Astrocyte of the cerebellum (primary cell): ENCODE measurements around the gene NXPH1.

Experiments used
- DNase-seq: peaks from one replicate; pipeline ENCODE4 v3.0.0-alpha.2; 2011; ENCODE audit warnings: low read depth
- H3K4me3 ChIP-seq: 2 replicates; pipeline ENCODE4 v1.5.1; 2011; ENCODE audit warnings: mild to moderate bottlenecking, low read depth, low read length, moderate library complexity
- in situ Hi-C: cut with HindIII; loops from 2 replicates; pipeline ENCODE4 v1.10.0; 2017; ENCODE audit warnings: low sequenced_read_pairs
- TF ChIP-seq, protein P1 (sequence below): IDR thresholded peaks from 2 replicates; pipeline ENCODE4 v1.5.1; 2012; ENCODE audit warnings: low read length, low read depth, moderate library complexity, mild to moderate bottlenecking; ENCODE audit errors: missing control alignments

The NXPH1 gene

DNA sequence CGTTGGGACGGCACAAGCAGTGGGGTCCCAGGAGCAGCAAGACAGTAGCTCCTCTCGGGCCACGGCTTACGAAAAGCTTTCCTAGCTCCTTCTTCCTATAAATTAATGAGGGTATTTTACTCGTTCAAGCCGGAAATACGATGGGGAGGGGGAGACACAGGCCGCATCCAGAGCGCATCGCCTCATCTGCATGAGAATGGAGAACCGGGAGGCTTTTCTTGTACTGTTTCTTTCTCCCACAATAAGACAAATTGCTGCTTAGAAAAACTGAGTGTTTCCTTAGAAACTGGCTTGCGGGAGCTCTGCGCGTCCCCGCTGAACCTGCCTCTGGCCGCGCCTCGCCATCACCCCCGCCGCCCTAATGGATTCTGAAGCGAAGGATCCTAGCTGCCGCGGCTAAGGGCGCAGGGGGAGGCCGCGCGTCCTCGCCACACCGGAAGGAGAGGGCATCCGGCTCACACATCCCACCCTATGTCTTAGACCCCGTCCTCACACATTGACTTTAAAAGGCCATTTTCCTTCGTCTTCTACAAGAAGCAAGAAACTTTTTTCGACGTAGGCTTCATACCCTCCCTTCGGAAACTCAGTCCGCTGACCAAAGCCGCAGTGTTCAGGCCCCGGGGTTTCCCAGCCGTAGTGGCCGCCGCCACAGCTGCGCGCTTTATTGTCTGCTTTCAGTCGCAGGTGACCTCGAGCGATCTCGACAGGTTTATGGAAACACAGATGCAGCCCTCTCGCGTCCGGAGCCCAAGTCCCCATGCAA lies 8.8 kb downstream of the NXPH1 start:
- TF ChIP-seq, protein P1, sequence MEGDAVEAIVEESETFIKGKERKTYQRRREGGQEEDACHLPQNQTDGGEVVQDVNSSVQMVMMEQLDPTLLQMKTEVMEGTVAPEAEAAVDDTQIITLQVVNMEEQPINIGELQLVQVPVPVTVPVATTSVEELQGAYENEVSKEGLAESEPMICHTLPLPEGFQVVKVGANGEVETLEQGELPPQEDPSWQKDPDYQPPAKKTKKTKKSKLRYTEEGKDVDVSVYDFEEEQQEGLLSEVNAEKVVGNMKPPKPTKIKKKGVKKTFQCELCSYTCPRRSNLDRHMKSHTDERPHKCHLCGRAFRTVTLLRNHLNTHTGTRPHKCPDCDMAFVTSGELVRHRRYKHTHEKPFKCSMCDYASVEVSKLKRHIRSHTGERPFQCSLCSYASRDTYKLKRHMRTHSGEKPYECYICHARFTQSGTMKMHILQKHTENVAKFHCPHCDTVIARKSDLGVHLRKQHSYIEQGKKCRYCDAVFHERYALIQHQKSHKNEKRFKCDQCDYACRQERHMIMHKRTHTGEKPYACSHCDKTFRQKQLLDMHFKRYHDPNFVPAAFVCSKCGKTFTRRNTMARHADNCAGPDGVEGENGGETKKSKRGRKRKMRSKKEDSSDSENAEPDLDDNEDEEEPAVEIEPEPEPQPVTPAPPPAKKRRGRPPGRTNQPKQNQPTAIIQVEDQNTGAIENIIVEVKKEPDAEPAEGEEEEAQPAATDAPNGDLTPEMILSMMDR: no peak
- DNase-seq: no peak
- in situ Hi-C loops: no loop called here
- no peak overlapping the region for H3K4me3 ChIP-seq

DNA sequence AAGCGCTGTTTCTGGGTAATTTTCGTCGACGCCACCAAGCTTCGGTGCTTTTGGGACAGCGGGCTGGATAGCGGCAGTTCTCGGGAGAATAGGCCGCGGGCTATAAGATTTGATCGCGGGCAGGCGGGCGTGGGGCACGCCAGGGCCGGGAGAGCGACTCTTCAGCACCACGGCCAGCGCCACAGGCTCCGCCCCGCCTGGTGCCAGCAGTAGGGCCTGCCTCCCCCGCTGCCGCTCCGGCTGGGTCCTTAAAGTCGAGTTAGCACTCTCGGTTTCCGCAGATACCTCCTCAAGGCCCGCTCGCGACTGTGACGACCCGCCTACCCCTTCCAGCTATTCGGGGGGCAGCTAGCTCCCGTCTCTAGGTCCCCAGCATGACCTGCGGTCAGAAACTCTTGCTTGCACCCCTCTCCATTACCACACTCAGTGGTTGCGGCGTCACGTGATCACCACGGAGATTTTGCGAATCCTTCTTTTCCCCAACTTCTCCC lies 9.4 kb downstream of the NXPH1 start:
- no peak overlapping the region for H3K4me3 ChIP-seq
- in situ Hi-C loops: no loop called here
- TF ChIP-seq, protein P1: no peak
- DNase-seq: no peak

DNA sequence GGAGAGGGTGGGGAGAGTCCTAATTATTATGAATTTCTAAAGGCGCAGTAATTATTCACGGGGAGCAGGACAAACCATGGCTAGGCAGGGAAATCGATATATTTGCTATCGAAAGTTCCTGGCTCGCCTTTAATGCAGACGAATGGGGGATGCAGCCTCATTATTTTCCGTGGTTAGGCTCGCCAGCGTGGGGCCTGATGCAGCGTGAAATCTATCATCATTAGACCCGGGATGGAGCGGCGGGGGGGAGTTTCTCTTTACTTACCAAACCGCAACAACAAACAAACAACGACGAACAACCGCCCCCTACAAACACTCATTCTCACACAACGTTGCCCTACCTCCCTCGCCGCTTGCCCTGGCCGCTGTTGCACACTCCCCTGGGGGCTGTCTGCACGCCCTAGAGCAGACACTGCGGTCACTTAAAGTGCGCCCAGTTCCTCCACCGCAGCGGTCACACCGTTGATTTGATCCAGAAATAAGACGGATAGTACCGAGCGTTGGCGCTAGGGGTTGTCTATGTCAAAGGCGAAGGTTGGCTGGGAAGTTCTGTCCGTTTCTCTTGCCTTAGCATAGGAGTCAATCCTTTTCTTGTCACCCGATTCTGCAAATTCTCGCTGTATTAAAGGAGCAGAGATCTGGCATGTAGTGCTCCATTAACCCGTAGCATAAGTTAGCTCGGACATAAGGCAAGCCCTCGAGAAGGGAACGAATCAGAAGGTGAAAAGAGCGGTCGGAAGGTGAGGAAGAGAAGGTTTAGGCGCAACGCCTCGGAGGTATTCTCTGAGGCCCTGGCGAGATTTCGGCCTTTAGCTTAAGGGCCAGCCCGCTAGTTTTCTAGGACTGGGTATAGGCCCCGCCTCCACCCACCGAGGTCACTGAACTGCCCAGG lies 10.4 kb downstream of the NXPH1 start:
- no peak for DNase-seq
- no peak overlapping the region for H3K4me3 ChIP-seq
- in situ Hi-C loops: no loop called here
- TF ChIP-seq, protein P1: peak; percentile 17

DNA sequence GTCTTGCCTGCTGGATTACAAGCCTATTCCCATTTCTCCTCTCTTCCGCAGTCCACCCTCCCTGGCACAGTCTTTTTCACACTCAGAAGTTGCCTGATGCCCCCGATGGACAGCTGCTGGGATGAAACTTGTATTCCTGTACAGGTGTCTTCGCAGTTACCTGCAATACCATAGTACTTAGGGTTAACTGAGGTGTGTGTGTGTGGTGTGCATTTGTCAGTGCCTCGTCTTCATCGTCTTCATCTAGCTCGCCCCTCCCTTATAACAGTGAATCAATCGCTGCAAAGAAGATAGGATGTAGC lies 11.0 kb downstream of the NXPH1 start:
- in situ Hi-C loops: no loop called here
- H3K4me3 ChIP-seq: no peak overlapping the region

DNA sequence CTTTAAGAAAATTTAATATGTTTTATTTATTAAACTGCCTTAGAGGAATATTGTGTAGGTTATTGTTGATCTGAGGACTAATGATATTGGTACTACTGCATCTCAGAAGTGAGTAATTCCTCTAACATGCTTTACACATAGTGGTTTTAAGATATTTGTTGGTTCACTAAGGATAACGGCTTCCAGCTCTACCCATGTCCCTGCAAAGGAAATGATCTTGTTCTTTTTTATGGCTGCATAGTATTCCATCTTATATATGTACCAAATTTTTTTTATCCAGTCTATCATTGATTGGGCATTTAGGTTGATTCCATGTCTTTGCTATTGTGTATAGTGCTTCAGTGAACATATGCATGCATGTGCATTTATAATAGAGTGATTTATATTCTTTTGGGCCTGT lies 20.1 kb downstream of the NXPH1 start:
- no peak overlapping the region for H3K4me3 ChIP-seq
- TF ChIP-seq, protein P1: no peak
- no peak for DNase-seq
- in situ Hi-C loops: no loop called here

More for the DNA sequence above, 11.0 kb downstream of the NXPH1 start:
- DNase-seq: no peak
- TF ChIP-seq, protein P1: no peak

DNA sequence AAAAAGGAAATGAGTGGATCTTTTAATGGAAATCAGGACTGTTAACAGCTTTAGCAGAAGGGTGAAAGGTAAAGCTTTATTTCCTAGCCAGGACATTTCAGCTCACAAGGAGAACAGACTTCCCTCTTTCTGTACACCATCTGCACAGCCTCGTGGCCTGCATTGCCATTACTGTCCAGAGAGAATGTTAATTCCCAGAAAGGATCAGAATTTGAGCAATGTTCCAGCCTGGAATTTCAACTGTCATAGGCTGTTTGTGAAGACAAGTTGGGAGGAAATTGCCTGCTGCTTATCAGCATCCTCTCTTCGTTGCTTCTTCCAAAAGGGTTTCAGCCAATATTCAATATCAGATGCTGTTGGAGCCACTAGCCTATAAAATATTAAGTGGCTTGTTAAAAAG lies 22.0 kb downstream of the NXPH1 start:
- DNase-seq: no peak
- in situ Hi-C loops: no loop called here
- H3K4me3 ChIP-seq: no peak overlapping the region
- TF ChIP-seq, protein P1: no peak
